Fibroblast of villous mesenchyme (primary cell): Measurements from ENCODE around the gene FYB1. TPM values are rescaled to one million over a fixed set of nuclear protein-coding genes. Genes with fewer than 3 reads are reported as not detected.
A peak's percentile ranks its signal among the peaks of the same experiment; 100 is the strongest.
"Not testable (repeated sequence)": the region's sequence is repeated elsewhere in the genome, so short reads cannot be mapped to it uniquely, and the experiment has no call there.

ENCODE experiments used
- DNase-seq: peaks from one replicate; pipeline ENCODE4 v3.0.0-alpha.2; 2010; ENCODE audit warnings: low read depth
- H3K4me3 ChIP-seq: 2 replicates; pipeline ENCODE4 v1.5.1; 2011; ENCODE audit warnings: low read depth, mild to moderate bottlenecking, low read length
- CTCF ChIP-seq: IDR thresholded peaks from 2 replicates; pipeline ENCODE4 v1.5.1; 2012; ENCODE audit warnings: low read depth, mild to moderate bottlenecking, low read length; ENCODE audit not compliant: insufficient read depth
- total RNA-seq: library from RNA; depleted of rRNA; stranded (reverse); fragments of >200 nt; gene quantifications from 2 replicates; pipeline ENCODE4 v1.2.3, GENCODE V29; 2012

FYB1 gene
- total RNA-seq, 1 donor: not detected

DNA sequence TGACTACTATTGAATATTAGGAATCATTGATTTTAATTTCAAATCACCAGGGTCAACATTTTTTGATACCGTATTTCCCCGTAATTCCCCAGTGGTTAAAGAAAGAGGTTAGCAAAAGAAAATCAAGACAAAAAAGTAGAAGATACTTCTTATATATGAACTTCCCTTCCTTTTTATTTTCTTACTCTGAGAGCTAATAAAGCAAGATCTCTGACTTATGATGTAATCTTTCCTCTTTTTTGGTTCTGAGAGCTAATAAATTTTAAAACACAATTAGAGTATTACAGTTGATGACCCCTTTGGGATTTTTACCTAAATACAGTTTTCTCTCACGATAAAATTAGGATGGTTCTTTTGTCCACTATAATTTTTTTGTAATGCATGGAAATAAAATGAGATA is 9.2 kb upstream of the FYB1 start:
- no peak for TF ChIP-seq CTCF
- DNase-seq: no peak
- no peak overlapping the region for H3K4me3 ChIP-seq

- H3K4me3 ChIP-seq: no peak overlapping the region
- TF ChIP-seq CTCF: no peak
- DNase-seq: no peak
Measured at GRCh38 chr5:39226558-39226957, 7.2 kb upstream of the FYB1 start.

DNA sequence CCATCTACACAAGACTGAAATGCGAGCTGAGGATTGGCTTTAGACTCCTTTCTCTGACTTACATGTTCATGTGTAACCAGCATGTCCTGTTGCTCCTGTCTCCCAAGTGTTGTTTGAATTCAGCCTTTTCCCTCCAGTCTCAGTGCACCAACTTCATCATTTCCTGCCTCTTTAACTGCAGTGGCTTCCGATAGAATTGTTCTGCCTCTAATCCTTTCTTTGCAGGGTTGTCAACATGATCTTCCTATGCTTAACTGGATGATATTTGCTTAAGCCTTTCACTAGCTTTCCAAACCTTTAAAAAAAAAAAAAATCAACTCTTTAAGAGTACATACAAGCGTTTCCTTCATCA is 6.7 kb upstream of the FYB1 start:
- no peak for TF ChIP-seq CTCF

GRCh38 chr5:39225405-39226099 is 6.2 kb upstream of the FYB1 start:
- no peak for DNase-seq

More for the DNA sequence above, 6.7 kb upstream of the FYB1 start:
- no peak for DNase-seq
- no peak overlapping the region for H3K4me3 ChIP-seq

DNA sequence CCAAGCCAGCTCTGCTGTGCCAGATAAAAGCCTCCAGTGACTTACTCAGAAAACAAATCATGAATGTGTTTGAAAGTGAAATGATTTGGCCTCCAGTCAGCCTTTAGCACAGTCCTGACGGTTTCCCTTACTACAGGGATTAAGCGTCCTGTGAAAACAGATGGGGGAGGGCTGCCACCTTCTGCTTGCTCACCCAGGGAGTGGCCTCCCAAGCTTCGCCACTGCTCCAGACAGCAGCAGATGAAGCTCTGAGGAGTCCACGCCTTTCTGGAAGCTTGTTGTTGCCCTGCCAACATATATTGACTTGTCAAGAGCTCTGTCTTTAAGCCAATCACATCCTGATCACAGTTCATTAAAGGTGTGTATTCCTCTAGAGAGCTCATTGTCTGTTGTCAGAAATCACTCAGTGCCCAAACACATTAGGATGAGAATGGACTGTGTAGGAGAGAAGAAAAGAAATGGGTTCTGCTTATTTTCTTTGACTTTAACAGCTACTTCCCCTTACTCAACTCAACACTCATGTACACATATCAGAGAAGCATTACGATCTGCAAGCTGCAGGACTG is 4.9 kb upstream of the FYB1 start:
- DNase-seq: peak; percentile 64
- H3K4me3 ChIP-seq: no peak overlapping the region
- TF ChIP-seq CTCF: no peak

More at GRCh38 chr5:39225405-39226099, 6.2 kb upstream of the FYB1 start:
- H3K4me3 ChIP-seq: no peak overlapping the region
- no peak for TF ChIP-seq CTCF

DNA sequence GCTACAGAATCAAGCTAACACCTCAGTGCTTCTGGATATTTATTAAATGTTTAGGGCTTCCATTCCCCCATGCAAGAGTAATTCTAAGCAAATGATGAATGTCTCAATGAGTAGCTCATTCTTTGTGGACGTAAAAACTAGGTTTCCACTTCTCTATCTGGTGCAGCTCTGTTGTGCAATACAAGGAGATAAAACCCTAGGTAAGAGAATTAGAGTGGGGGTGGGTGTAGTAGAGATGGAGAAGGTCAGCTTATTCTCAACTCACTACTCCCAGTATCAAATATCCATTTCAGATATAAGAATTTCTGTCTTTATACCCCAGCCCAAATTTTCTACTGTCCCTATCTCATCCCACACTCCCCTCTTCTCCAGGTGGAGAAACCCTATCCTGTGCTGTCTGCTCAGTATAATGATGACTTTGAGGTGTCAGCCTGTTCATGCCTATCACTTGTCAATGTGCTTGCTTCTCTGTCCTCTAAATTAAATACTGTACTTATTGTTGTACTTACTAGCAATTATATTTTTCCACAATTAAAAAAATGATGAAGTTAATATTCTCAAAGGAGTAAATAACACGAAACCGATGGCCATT is 4.3 kb upstream of the FYB1 start:
- DNase-seq: no peak
- TF ChIP-seq CTCF: no peak
- H3K4me3 ChIP-seq: no peak overlapping the region

- DNase-seq, H3K4me3 ChIP-seq: not testable (repeated sequence)
Measured at GRCh38 chr5:39221671-39222070, 2.3 kb upstream of the FYB1 start.
